ENCODE results near the gene CCR3.
"Not testable (repeated sequence)": the region's sequence is repeated elsewhere in the genome, so short reads cannot be mapped to it uniquely, and the experiment has no call there.

Gene CCR3

DNA sequence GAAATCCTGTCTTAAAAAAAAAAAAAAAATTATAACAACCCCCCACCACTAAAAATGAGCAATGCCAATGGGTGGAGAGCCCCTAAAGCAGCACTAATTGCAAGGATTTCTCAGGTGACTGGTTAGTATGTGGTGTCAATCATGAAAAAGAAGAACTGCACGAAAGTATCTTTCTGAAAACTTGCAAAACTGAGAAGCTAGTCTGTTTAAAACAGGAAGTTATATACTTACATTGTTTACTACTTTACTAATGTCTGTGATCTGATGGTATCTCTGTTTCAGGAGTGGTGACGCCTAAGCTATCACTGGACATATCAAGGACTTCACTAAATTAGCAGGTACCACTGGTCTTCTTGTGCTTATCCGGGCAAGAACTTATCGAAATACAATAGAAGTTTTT, at the start of gene CCR3:
TSS of gene CCR3 (plus strand) at position 341 of the 400 bp plus-strand sequence. CDS start 22,699 bp downstream, outside the sequence.
- no peak for DNase-seq

DNA sequence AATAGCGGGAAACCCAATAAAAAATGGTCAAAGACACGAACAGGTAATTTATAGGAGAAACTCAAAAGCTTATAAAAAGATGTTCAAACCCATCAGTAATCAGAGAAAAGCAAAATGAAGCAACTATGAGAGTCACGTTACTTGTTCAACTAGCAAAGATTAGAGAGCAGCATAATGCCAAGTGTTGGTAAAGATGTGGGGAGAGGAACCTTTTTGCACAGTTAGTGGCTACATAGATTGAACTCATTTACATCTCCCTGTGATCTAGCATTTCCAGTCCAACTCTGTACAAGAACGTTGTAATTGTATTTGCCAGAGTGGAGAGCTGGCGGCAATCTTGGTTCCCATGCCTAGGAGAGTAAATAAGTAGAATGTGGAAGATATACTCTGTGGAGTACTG, 49.3 kb upstream of the CCR3 start:
- DNase-seq, result no peak

DNA sequence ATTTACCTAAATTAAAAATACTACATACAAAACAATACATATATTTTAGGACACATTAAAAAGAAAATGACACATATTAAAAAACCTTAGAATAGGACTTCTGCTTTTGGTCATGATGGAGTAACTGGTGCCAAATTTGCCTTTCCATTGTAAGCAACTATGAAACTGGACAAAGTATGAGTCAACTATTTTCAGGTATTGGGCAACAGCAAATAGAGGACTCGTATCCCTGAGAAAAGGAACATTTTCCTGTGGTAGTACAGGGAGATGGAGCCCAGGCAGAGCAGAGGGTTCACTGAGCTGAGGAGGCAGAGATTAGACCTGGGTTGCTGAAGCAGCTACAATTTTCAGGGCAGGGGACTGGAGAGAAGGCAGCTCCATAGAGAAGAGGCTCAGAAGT, 48.8 kb upstream of the CCR3 start:
- no peak for DNase-seq

DNA sequence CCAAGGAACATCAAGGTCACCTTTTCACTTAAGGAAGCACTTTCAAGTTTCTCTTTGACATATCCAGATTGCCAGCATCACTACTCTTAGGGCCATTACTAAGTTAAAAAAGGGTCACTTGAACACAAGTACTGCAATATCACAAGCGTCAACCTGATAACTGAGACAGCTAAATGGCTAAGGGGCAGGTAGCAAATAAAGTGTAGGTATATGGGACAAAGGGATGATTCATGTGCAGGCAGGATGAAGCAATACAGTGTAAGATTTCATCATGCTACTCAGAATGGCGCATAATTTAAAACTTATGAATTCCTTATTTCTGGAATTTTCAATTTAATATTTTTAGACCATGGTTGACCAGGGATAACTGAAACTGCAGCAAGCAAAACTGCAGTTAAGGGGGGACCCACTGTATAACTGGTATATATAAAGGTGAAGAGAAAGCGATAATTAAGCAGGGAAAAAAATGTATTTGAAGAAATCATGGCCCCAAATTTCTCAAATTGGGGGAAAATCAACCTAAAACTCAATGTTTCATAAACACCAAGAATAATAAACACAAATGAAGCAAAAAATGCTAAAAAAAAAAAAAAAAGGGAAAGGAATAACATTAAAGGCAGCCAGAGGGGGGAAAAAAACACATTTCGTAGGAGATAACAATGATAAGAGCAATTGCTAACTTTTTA, 47.2 kb upstream of the CCR3 start:
- DNase-seq, result no peak

DNA sequence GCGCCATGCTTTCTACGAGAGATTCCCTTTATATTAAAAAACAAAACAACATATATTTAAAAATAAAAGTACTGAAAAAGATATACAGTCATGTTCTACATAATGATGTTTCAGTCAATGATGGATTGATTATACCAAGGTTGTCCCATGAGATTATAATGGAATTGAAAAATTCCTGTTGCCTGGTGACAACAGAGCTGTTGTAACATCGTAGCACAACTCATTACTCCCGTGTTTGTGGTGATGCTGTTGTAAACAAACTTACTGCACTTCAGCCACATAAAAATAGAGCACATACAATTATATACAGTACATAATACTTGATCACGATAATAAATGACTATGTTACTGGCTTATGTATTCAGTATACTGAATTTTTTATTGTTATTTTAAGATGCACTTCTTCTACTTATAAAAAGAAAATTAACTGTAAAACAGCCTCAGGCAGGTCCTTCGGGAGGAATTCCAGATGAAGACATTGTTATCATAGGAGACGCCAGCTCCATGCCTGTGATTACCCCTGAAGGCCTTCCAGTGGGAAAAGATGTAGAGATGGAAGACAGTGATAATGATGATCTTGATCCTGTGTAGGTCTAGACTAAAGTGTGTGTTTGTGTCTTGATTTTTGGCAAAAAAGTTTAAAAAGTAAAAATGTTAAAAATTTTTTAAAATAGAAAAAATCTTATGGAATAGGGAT, 45.9 kb upstream of the CCR3 start:
- DNase-seq, result no peak

DNA sequence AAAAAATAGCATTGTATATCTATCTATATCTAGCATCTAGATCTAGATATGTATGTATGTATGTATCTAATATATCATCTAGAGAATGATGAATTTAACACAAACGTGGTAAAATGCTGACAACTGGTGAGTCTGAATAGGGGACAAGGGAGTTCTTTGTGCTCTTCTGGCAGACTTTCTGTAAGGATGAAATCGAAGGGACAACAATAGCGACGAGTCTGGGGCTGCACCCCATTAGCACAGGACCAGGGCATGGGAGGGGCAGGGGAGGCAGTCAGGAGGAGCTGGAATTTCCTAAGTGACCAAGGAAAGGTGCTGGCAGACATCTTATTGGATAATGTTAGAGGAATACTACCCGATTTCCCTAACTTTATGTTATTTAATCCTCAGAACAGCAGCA, 42.0 kb upstream of the CCR3 start:
- DNase-seq, result no peak

DNA sequence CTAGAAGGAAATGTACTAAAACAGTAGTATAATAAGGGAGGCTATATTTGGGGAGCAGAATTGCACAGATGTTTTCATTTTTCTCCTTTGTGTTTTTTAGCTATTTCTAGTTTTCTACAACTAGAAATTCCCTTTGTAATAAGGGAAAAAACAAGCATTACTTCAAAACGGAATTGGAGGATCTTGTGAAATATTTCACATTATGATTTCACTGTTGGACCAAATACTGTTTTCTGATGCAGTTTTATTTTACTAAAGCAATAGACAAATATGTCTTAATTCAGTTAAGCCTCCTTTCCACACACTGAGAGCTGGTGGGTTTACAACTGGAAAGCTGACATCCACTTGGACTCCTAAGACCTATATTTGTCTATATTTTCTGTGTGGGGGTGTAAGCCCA, 41.5 kb upstream of the CCR3 start:
- DNase-seq, result no peak

DNA sequence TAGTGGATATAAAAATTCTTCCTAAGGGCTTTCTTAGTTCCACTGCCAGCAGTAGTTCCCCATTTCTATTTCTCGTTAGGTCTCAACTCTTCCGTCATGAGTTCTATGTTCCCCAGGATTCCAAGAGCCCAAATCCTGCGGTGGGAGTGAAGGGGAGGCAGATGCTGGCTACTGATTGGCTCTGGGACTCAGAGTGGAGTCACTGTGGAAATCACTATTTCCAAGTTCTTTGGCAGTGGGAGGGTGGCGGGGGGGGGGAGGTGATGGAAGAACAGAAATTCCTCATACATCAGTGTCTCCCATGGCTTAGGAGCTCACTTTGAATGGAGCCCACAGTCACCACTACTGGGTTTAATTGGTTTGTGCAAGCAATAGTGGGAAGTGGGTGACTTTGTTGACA, 39.7 kb upstream of the CCR3 start:
- DNase-seq, result no peak

DNA sequence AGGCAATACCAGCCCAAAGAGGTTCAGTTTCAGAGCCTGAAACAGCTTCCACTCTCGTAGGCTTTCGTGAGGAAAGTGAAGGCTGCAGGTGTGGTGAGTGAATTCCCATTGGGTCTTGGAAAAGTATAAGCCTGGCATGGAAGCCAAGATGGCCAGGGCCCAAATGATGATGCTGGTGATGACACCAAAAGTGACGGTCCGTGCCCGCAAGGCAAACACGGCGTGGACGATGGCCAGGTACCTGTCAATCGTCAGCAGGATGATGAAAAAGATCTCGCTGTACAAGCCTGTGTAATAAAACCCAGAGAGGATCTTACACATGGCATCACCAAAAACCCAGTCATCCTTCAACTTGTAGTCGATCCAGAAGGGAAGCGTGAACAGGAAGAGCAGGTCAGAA, 38.6 kb upstream of the CCR3 start:
- DNase-seq, result no peak

DNA sequence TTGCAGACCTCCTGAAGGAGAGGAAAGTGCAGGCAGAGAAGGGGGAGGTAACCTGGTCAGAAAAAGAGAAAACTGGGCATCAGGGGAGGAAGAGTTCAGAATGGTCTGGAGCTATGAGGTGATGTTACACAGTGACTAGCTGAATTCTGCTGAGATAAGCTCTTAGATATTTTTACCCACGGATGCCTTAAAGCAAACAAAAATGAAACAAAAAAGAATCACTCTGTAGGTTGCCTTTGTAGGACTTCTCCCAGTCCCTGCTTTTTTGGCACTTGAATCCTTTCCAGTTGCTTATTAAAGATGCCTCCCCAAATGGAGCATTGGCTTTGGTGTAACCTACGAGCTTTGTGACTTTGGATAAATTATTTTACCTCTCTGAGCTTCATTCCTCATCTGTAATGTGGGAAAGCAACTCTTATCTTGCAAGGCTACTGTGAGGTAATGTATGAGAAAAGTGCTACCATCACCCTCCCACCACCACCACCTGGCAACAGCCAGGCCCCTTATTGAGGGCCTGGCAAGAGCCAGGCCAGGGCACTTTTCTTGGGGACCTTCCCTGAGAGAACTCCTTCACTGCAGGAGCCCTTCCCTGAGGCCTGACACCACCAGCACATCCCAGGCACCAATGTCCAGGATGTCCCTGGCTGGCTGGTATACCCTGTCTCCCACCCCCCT, 36.8 kb upstream of the CCR3 start:
- no peak for DNase-seq

DNA sequence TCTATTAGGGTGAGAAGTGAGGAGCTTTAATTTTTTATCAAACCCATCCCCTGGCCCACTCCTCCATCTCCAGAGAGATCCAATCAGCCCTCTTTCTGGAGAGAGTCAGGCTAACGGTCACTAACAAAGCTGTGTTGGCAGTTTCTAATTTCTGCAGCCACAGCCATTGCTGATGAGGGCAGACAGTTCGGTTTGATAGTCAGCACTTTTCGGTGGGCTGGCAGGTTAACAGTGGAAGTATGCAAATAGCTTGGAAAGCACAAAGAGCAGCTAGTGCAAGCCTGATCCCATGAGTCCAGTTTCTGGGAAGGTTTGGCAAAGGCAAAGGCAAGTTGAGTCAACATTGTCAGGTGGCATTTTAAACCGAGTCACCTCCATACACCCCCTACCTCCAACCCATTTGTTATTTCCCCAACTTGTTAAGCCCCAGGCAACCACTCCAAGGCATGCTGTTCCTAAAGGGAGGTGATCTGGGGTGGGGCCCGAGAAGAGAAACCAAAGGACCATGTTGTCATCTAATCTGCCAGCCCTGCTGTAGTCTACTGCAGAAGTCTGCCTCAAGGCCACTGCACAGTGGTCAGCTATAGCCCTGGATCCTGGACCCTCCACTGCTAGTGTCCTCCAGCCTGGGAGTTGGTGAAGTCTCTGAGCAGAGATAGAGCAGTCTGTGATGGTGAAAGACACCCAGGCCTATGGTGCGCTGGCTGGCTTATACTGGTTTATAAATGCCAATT, 35.8 kb upstream of the CCR3 start:
- no peak for DNase-seq

DNA sequence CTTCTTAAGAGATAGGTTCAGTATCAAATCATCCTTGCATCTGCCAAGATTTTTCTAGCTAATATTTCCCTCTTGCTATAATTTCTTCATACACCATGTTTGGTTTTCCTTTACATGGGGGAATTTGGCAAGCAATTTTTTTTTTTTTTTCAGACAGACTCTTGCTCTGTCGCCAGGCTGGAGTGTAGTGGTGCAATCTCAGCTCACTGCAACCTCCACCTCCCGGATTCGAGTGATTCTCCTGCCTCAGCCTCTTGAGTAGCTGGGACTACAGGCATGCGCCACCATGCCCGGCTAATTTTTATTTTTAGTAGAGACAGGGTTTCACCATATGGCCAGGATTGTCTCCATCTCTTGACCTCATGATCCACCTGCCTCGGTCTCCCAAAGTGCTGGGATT, 34.7 kb upstream of the CCR3 start:
- not testable (repeated sequence) for DNase-seq

DNA sequence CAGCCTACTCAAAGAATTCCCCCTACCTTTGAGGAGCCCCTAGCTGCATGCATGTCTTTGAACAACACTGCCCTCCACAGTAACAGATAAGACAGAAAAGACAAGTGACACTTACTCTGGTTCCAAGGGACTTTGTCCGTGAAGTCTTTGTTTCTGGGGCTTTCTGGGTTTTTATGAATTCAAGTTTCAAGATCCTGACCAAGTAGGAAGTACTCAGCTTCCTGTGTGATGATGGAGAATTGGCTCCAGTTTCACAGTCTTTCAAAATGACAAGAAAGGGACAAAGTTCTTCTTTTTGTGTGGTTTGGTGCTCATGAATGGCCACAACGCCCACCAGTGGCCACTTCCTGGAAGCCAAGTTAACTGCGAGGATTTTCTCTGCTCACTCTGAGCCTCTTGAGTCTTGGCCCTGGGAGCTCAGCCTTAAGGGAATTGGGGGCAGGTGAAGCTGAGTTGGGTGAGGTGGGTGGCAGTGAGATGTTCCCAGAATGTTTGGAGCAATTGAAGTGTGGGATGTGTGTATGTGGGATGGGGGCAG, 34.0 kb upstream of the CCR3 start, which contains the start of gene CCR1:
TSS of gene CCR1 (minus strand) at position 147 of the 538 bp plus-strand sequence. CDS start 4,000 bp downstream, outside the sequence.
- DNase-seq, result no peak

DNA sequence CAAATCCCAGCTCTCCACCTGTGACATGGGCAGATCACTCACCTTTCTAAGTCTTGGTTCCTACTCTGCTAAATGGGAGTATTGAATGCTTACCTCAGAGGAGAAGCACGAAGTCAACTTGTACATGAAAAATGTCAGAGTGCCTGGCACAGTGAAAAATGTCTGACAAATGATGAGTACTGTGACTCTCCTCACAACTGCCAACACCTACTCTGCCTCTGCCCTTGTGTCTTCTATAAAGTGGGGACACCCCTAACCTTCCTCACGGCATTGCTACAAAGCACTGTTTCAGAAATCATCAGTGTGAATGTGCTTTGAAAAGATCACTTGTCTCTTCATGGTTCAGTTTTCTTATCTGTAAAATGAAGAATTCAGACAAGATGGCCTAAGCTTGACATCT, 33.2 kb upstream of the CCR3 start:
- no peak for DNase-seq

DNA sequence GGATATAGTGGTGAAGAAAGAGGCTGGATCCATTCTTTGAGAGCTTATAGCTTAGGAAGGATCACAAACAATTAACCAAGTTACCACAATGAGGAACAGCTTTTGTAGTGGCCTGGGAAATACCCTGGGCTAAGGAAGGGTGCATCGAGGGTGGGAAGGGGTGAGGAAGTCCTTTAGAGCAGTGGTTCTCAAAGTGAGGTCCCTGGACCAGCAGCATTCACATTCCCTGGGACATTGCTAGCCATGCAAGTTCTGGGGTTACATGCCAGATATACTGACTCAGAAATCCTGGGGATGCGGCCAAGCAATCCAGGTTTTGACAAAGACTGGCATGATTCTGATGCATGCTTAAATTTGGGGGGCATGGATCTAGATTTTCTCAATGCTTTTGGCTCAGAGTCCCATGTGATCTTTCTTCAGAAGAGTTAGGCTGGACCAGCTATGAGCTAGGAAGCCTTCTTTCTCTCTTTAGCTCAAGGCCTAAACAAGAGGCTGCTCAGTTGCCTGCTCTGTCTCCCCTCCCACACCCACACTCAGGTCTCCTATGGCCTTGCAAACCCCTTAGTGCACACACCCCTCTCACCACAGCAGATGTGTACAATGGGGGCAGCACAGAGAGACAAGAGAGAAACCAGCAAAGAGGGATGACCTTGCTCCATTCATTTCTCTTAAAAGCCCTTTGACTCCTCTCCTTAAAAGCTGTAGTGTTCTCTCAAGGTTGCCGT, 32.4 kb upstream of the CCR3 start:
- DNase-seq, result no peak

DNA sequence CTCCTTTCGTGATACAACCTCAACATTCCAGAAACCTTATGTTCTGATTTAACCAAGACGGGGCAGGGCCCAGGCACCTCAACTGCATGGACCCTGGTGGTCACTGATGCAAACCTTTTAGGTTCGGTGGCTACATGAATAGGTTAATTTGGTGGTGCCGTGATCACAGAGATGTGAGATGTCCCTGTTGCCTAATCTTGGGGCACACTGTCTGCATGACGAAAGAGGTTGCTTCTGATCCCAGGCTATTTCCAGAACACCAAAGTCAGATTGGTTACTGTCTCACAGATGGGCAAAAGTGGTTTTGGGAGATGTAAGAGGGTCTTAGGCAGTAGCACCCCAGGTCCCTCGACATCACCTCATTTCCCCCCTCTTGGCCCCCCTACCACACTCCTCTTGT, 30.2 kb upstream of the CCR3 start:
- no peak for DNase-seq

DNA sequence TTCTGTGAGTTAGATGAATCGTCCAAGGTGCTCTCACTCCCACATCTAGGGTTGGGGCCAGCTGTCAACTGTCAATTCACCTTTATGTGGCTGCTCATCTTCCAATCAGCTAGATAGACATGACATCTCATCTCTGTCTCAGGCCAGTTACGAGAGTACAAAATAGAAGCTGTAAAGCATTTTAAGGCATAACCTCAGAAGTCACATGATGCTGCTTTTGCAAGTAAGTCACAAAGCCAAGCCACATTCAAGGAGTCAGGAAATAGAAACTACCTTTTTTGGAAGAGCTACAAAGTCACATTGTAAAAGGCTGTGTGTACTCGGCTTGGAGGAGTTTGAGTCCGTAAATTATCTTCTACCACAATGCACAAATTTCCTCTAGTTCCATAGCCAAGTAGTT, 29.1 kb upstream of the CCR3 start:
- no peak for DNase-seq

DNA sequence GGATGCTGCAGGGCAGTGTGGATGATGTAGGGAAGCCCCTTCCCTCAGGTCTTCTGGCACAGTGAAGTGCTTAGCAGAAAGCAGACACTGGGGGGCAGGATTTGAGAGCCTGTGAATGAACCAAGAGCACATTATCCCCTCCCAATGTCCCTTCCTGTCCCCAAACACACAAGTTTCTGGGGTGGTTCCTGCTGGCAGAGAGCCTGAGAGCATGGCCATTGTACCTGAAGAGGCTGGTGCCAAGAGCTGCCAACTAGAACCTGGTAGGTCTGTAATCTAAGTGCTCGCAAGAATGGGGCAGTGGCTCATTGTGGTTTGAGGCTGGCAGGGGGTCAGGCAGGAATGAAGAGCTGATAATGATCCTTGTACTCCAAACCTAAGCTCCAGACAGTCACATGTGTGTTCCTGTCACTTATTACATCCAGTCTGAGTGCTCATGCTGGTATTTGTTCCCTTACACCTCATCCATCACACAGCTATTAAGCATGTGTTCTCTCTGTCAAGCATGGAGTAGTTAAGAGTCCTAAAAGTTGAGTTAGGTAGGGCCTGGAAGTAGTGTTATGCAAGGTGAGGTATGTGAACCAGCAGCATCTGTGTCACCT, 27.4 kb upstream of the CCR3 start:
- DNase-seq, result no peak

DNA sequence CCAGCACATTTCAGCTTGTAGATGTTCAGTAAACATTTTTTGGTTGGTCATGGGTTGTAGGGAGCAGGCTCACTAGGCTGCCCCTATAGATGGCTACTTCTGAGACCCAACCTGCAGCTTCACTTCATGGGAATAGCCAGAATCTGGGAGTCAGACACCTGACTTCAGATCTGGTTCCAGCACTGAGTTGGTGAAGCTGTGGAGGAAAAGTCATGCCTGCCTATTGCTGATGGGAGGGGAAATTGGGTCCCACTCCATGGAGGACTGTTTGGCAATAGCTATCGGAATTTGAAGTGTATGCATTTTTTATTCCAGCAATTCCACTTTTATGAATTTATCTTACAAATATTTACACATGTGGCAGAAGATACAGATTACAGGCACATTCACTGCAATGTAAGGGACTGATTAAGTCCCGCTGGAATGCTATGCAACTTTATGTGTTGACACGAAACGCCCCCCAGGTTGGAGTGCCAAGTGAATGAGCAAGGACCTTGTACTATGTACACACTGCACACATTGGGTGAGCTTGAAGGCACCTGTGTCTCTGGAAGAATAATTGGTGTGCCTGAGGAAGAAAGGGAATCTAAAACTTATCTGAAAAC, 26.3 kb upstream of the CCR3 start:
- DNase-seq, result no peak

DNA sequence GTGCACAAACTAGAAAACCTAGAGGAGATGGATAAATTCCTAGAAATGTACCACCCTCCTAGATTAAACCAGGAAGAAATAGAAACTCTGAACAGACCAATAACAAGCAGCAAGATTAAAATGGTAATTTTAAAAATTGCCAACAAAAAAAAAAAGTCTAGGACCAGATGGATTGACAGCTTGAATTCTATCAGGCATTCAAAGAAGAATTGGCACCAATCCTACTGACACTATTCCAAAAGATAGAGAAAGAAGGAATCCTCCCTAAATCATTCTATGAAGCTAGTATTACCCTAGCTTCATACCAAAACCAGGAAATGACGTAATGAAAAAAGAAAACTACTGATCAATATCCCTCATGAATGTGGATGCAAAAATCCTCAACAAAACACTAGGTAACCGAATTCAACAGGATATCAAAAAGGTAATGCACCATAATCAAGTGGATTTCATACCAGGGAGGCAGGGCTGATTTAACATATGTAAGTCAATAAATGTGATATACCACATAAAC, 24.0 kb upstream of the CCR3 start:
- no peak for DNase-seq

DNA sequence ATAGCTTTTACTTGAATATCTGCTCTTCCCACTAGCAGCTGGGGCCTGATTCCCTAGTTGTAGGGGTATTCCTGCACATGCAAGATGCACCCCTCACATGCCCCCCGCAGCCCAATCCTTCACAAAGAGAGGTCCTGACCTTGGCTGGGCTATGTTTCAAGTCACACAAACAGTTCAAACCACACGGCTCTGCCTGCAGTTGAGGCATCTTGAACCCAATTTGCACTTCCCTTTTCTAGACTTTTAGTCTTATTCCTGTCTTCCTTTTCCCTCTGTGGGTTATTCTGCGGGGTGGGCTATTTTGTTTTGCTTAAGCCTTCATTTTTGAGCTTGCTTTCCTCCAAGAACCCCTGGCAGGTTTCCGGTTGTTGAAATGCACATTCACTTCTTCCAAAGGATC, 20.9 kb upstream of the CCR3 start:
- no peak for DNase-seq

Data from cortex of kidney (tissue), 1 donor.